Stimulated activated CD8-positive, alpha-beta memory T cell treated with anti-CD3 and anti-CD28 coated beads, Interleukin-2, amount 100 ng/mL, for 1 hour (primary cell): ENCODE measurements around the gene KRTAP4-4.
"Not testable (repeated sequence)": the region's sequence is repeated elsewhere in the genome, so short reads cannot be mapped to it uniquely, and the experiment has no call there.

ENCODE experiments used
- DNase-seq, 2 donors: peaks; one replicate each; pipeline ENCODE4 v3.0.0-alpha.2; 2020; ENCODE audit warnings: low read depth in 2 of 2

Gene KRTAP4-4

DNA sequence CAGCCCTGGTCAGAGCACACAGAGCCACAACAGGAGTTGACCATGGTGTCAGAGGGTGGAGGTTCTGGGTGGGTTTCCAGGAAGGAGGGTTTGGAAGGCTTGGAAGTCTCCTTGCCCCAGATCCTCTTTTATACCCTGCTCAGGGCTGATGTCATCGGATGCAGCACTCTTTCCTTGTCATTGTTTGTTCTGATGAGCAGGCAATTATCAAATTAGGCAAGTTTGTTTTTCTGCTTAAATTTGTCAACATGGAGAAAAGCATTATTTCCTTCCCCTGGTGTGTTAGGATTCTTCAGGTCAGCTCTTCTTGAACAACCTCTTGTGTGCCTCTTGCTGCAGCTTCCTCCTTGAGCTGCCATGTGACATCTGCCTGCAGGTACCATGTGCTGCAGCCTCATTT lies at the start of gene KRTAP4-4:
TSS of gene KRTAP4-4 (minus strand) at position 101 of the 400 bp plus-strand sequence. CDS start at position 44, 57 bp downstream.
- no peak for DNase-seq

DNA sequence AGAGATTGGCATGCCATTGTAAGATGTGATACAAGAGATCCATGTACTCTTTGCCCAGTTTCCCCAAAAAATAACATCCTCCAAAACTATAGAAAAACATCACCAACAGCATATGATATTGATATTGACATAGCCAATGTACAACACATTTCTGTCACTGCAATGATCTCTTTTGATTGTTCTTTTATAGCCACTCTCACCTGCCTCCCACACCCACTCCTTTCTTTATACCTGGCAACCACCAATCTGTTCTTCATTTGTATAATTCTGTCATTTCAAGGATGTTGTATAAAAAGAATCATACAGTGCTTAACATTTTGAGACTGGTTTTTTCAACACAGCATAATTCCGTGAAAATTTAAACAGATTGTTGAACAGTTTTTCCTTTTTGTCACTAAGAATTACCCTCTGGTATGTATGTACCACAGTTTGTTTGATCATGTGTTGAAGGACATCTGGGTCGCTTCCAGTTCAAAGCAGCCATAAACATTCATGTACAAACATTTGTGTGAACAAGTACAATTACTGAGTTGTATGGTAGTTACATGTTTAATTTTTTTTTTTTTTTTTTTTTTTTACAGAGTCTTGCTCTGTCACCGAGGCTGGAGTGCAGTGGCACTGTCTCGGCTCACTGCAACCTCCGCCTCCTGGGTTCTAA lies 39.0 kb upstream of the KRTAP4-4 start:
- no peak for DNase-seq

DNA sequence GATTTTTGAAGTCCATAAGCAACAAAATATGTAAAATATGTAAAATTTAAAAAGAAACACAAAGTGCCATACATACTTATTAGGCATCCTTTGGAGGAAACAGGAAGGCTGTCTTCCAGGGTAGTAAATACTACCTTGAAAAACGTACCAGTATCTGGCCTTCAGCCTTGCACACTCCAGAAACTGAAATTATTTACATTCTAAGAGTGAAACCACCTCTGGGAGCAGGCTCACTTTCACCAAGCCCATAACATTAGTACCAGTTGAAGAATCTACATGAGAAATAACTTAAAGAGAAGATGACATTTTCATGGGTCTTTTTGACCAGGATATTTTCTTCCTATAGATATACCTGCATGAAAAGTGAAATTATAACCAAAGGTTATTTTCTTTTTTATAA lies 35.5 kb upstream of the KRTAP4-4 start:
- no peak for DNase-seq

DNA sequence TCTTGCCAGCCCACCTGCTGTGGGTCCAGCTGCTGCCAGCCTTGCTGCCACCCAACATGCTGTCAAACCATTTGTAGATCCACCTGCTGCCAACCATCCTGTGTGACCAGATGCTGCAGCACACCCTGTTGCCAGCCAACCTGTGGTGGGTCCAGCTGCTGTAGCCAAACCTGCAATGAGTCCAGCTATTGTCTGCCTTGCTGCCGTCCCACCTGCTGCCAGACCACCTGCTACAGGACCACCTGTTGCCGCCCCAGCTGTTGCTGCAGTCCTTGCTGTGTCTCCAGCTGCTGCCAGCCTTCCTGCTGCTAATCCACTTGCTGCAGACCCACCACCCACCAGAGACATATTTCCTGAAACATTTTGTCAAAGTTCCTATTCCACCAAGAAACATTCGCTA lies 29.8 kb upstream of the KRTAP4-4 start:
- no peak for DNase-seq

DNA sequence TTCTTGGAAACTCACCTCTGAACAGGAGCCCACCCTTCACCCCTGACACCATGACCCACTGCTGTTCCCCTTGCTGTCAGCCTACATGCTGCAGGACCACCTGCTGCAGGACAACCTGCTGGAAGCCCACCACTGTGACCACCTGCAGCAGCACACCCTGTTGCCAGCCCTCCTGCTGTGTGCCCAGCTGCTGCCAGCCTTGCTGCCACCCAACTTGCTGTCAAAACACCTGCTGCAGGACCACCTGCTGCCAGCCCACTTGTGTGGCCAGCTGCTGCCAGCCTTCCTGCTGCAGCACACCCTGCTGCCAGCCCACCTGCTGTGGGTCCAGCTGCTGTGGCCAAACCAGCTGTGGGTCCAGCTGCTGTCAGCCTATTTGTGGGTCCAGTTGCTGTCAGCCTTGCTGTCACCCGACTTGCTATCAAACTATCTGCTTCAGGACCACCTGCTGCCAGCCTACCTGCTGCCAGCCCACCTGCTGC lies 29.3 kb upstream of the KRTAP4-4 start, which contains the start of gene KRTAP9-1:
TSS of gene KRTAP9-1 (plus strand) at position 51 of the 482 bp plus-strand sequence. CDS start at position 51, 0 bp downstream.
- DNase-seq: not testable (repeated sequence)

DNA sequence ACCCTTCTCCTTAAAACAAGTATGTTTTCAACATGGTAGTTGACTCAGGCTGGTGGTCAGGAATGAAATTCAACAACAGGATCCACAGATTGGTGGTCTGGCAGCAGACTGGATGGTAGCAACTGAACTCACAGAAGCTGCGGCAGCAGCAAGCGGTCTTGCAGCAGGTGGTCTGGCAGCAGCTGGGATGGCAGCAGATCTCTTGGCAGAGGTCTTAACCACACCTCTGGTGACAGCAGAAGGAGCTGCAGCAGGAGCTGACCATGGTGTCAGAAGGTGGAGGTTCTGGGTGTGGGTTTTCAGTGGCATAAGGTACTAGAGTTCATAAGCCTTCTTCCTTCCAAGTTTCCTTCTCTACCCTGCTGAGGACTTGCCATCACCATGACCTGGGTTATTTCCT lies 26.3 kb upstream of the KRTAP4-4 start:
- no peak for DNase-seq

DNA sequence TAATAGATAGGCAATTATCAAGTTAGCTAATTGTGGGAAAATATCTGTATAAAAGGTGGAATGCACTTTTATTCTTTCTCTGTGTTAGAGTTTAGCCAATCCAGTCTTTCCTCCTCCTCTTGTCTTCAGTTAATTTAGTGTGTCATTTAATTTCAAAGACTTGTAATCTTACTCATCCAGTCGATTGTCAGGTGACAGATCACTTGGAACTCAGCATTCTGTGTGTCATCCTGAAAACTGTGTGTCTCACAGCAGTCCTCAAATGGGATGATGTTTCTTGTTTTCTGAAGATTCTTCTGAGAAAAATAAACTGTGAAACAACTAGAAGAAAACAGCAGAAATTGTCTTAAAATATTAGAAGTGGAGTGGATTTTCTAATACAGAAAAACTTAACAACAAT lies 24.5 kb upstream of the KRTAP4-4 start:
- DNase-seq: no peak

DNA sequence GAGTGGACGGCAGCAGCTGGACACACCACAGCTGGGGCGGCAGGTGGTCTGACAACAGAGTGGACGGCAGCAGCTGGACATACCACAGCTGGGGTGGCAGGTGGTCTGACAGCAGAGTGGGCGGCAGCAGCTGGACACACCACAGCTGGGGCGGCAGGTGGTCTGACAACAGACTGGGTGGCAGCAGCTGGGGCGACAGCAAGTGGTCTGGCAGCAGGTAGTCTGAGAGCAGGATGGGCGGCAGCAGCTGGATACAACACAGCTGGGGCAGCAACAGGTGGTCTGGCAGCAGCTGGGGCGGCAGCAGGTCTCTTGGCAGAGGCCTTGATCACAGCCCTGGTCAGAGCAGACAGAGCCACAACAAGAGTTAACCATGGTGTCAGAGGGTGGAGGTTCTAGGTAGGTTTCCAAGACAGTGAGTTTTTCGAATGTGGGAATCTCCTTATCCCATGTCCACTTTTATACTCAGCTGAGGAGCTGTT lies 24.0 kb upstream of the KRTAP4-4 start, which contains the start of gene KRTAP4-1:
TSS of gene KRTAP4-1 (minus strand) at position 432 of the 482 bp plus-strand sequence. CDS start at position 375, 57 bp downstream.
- DNase-seq: no peak

DNA sequence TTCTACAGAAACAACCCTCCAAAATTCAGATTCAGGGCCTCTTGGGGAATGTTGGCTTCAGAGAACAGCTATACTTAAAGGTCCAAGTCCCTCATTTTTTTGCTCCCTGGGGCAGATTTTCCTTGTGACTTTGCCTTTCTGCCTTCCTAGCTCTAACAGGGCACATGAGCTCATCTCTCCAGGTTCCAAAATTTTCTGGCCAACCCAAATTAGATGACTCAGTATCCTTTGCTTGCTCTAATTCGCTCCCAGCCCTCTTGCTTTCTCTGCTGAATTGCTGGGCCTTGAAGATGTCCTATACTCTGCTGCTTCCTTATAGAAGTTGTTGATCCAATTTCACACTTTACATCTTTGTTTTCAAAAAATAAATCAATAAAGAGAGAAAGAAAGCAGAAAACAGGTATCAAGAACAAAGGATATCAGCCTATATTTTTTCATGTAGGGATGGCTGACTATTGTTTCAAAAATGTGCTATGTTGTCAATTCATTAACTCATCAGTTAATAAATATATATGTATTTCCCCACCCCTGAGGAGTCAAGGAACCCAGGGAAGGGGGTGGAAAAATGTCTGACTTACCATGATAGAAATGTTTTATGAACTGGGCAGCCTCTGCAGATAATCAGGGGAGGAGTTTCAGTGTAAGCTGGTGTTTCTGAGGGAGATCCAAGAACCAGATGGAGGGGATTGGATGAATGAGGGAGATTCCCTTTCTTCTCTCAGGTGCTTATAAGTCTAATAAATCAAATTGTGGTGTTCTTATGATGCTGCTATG lies 18.5 kb upstream of the KRTAP4-4 start:
- no peak for DNase-seq

DNA sequence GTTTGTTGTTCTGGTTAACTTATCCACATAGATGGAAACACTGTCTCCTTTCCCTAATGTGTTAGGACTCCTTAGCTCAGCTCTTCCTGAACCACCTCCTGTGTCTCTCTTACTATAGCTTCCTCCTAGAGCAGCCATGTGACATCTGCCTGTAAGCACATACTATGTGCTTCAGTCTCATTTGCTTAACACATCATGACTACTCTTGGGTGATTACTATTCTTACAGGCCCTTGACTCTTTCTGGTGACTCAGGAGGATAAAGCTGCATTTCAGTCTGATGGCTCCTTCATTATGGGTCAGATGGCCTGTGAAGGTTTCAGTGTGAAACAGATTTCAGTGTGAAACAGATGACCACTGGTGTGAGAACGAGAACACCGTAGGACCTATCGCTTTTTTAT lies 17.8 kb upstream of the KRTAP4-4 start:
- no peak for DNase-seq

DNA sequence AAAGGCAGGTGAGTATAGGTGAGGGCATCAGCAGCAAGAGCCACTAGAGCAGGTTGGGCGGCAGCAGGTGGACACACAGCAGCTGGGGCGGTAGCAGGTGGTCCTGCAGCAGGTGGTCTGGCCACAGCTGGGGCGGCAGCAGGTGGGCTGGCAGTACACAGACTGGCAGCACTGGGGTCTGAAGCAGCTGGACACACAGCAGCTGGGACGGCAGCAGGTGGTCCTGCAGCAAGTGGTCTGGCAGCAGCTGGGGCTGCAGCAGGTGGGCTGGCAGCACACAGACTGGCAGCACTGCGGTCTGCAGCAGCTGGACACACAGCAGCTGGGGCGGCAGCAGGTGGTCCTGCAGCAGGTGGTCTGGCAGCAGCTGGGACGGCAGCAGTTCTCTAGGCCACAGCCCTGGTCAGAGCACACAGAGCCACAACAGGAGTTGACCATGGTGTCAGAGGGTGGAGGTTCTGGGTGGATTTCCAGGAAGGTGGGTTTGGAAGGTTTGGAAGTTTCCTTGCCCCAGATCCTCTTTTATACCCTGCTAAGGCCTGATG lies 17.3 kb upstream of the KRTAP4-4 start, which contains the start of gene KRTAP4-2:
TSS of gene KRTAP4-2 (minus strand) at position 495 of the 545 bp plus-strand sequence. CDS start at position 438, 57 bp downstream.
- no peak for DNase-seq

DNA sequence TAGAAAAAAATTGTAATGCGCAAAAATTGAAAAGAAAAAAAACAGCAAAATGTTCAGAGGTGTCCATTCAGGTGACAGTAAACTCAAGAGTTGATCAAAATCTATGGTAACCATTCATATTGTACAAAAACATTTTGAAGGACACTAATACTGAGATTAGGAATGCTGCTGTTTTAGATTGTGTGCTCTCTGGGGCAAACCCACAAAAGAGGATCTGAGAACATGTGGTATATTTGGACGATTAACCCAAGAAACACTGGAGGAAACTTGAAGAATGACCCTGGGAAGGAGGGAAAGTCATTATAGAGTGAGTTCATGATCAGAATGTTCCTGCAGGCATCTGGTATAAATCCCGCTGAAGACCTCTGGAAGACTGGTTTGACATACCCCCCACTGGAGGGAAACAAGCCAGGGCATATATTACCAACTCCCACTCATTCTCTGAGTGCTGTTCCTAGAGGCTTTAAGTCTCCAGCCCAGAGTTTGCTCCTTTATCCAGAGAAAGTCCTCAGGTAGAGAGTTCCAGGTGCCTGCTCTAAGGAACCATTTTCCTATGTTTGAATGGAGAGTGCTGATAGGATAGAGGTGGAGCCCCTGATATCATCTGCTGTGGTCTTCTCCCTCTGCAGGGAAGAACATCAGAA lies 16.3 kb upstream of the KRTAP4-4 start:
- DNase-seq: no peak

DNA sequence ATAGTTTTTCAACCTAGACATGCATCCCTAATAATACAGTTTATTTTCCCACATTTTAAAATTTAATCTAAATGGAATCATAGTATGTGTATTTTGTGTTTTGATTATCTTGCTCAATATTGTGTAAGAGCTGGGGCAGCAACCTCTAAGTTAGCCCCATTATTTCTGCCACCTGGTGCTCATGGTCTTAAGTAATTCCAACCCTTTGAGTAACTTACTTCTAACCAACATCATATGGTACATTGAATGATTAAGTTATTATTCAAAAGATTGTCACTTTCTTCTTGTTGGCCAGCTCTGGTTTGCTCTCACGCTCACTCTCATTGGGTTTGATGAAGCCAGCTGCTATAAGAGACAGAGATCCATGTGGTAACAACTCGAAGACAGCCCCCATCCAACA lies 11.3 kb upstream of the KRTAP4-4 start:
- DNase-seq: no peak

DNA sequence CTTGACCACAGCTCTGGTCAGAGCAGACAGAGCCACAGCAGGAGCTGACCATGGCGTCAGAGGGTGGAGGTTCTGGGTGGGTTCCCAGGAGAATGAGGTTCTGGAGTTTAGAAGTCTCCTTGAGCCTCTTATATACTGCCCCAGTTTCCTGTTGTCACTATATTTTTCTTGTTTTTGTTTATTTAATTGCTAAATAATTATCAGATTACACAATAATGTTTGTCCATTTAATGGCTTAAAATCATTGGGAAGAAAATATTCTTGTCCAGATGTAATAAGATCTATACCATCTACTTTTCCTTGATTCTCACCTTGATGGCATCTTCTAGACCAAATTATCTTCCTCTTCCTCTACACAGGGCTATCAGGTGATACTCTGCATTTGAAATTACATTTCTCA lies 7.6 kb upstream of the KRTAP4-4 start, which contains the start of gene KRTAP4-3:
TSS of gene KRTAP4-3 (minus strand) at position 101 of the 400 bp plus-strand sequence. CDS start at position 52, 49 bp downstream.
- DNase-seq: no peak

DNA sequence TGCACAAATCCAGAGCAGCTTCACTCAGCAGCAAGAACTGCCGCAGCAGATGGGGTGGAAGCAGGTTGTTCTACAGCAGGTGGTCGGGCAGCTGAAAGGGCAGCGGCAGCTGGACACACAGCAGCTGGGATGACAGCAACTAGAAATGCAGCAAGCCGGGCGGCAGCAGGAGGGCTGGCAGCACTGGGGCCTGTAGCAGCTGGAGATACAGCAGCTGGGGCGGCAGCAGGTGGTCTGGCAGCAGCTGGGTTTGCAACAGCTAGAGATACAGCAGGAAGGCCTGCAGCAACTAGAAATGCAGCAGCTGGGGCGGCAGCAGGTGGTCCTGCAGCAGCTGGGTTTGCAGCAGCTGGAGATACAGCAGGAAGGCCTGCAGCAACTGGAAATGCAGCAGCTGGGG lies 7.0 kb upstream of the KRTAP4-4 start:
- DNase-seq: no peak

DNA sequence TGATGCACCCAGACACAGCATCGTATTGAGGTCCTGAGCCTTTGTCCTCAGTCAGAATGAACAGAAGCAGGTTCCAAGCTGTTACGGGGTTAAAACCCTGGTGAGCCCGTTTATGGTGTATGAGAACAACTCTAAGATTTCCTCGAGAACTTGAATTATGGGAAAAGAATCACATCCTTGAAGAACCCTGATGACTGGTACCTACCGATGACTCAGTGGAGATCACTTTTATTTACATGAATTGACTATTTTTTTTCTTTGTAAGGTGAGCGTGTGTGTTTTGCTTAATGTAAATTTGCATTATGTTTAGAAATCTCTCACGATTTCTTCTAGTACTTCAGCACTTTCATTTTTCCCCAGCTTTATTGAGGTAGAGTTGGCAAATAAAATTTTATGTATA lies 3.3 kb upstream of the KRTAP4-4 start:
- no peak for DNase-seq

DNA sequence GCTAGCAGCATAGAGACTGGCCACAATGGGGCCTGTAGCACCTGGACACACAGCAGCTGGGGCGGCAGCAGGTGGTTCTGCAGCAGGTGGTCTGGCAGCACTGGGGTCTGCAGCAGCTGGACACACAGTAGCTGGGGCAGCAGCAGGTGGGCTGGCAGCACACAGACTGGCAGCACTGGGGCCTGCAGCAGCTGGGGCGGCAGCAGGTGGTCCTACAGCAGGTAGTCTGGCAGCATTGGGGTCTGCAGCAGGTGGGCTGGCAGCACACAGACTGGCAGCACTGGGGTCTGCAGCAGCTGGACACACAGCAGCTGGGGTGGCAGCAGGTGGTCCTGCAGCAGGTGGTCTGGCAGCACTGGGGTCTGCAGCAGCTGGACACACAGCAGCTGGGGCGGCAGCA lies 358 bp downstream of the KRTAP4-4 start:
- not testable (repeated sequence) for DNase-seq

DNA sequence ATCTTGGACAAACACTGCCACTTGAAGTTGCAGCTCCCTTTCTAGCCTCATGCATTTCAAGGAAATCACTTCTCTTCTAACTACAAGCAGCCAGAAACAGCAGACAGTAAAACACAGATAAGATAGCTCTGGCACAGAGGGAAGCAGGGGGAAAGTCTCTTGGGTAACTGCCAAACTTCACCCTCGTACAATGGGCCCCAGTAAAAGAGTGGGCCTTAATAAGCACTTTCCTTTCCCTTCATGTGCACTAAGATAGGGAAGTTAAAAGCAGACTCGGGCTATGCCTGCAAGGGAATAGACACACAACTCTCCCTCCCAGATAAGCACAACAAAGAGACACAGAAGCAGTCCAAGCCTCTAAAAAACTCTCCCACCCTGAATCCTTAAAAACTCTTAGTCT lies 6.7 kb downstream of the KRTAP4-4 start:
- no peak for DNase-seq

DNA sequence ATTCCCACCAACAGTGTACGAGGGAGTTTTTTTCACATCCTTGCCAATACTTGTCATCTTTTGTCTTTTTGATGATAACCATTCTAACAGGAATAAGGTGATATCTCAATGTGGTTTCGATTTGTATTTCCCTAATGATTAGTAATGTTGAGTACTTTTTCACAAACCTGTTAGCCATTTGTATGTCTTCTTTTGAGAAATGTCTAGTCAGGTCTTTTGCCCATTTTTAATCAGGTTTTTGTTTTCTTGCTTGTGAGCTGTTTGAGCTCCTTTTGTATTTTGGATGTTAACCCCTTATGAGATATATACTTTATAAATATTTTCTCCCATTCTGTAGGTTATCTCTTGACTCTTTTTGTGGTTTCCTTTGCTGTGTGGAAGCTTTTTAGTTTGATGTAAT lies 9.0 kb downstream of the KRTAP4-4 start:
- DNase-seq: no peak

DNA sequence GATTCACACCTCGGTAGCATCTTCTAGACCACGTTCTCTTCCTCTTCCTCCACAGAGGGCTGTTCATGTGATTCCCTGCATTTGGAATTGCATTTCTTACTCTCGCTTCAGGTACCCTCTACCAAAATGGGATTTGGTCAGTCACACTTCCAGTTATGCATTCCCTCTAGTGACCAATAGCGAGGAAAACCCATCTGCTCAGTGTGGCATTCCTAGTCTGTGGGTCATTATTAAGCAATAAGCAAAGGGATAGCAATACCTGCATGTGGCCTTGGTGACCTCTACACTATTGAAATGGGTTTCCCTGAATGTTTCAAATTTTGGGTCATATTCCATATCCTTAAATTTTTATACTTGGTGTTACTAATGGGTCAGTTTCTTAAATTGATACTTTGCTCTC lies 10.5 kb downstream of the KRTAP4-4 start:
- DNase-seq: no peak

DNA sequence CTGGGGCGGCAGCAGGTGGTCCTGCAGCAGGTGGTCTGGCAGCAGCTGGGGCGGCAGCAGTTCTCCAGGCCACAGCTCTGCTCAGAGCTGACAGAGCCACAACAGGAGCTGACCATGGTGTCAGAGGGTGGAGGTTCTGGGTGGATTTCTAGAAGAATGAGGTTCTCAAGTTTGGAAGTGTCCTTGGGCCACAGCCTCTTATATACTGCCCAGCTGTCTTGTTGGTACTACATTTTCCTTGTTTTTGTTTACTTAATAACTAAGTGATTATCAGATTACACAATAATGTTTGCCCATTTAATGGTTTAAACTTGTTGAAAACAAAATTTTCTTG lies 10.9 kb downstream of the KRTAP4-4 start, which contains the start of gene KRTAP4-5:
TSS of gene KRTAP4-5 (minus strand) at position 174 of the 334 bp plus-strand sequence. CDS start at position 116, 58 bp downstream.
- no peak for DNase-seq
